Ammon's horn (tissue), 1 donor: ENCODE measurements around the gene FA2H.

Source experiments
- DNase-seq: peaks from one replicate; pipeline ENCODE4 v3.0.0-alpha.2; 2016; ENCODE audit warnings: low spot score

Gene FA2H

DNA sequence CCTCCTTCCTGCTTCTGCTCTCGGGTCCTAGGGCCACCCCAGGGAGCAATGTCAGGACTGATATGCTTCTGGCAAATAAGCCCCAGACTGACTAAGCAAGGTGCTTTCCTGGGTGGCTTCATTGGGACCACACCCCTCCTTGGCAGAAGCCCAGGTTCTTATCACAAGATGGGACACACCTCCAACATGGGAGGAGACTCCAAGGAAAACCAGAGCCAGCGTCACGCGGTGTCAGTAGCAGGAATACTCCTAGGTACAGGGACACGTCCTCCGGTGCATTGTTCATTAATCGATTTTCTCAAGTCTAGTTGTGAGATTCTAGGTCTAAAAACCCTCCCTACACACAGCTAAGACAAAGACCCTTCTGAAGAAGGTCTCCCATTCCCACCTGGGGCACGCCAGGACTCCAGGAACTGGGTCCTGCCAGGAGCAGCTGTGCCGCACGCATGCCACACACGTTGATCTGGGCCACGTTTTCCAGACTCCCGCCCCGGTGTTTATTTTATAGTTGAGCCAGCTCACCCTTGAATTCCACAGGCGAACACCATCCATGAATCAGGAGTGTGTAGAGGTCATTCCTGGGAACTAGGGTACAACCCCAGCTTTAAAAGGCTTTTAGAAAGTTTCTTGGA is 30.8 kb downstream of the FA2H start:
- DNase-seq = no peak

DNA sequence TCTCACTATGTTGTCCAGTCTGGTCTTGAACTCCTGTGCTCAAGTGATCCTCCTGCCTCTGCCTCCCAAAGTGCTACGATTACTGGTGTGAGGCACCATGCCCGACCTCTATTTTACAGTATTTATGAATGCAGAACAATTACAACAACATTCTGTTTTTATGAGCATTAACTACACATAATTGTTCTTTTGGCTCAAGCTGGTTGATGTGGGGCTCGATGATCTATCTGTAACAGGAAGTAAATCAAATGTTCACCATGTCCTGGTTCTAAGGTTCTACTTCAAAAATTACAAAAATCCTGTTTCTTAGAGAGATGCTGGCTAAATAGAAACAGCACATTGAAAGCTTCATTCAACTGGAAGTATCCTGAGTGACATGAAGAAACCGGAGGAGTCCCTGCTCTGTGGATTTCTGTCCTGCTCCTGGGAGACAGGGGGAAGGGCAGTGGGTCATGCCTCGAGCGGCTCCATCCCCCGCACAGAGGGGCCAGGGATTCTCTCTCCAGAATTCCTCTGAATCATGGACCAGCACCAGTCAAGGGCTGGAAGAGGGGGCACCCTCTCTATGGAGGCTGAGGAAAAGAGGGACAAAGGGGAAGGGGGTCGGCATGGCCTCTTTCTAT is 31.5 kb downstream of the FA2H start:
- DNase-seq = no peak

DNA sequence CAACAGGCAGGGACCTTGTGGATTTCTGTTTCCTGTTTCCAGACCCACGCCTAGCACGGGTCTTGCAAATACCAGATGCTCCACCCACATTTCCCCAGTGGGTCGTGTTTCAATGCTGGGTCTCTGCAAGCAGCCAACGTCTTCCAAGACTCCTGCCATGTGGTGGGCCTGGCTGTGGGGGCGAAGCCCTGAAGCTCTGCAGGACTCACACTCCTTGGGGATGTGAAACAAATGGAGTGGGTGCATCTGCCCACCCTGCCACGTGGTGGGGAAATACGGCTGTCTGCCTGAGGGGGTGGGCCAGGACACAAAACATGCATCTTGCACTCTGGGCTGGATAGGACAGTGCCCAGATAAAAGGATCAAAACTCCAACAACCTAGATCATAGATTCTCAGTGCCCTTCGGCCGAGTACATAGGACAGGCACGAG is 32.6 kb downstream of the FA2H start:
- DNase-seq = no peak

DNA sequence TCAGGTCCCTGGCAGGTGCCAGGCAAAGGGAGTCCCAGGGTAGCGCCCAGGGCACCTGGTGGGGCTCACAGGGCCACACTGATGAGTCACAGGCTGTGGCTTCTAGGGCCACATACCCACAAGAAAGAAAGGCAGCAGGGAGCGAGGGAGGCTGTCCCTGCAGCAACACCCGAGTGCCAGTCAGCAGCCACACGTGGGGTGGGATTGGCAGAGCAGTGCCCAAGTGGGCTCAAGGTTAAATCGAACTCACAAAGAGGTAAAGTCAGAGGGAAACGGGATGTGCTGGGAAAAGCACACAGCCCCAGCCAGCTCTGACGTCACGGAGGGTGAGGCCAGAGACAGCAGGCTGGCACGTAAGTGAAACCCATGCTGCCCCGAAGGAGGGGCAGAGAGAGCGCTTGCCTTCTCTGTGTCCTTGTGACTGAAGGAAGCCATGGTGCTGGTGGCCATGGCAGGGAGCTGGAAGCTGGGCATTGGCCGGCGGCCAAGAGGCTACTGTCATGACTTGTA is 33.8 kb downstream of the FA2H start:
- peak; percentile 91 for DNase-seq

GRCh38 chr16:74739275-74739674 is 35.3 kb downstream of the FA2H start:
- no peak for DNase-seq

DNA sequence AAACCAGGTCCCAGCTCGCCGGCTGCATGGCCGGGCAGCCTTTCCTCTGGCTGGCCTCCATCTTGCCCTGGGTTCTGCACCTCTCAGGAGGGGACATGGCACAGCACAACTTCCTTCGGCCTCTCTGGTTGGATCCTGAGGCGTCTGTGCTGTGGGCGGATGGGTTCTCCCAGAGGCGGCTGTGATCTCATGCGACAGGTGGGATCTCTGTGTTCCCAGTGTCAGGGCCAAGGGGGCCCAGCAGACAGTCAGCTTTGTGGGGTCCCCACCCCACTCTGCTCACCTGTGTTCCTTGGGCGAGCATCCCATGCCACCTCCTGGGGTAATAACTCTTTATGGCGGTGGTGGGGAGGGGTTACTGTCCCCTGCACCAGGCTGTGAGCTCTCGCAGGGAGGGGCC is 35.8 kb downstream of the FA2H start:
- DNase-seq = peak; percentile 1

GRCh38 chr16:74738113-74738541 is 36.5 kb downstream of the FA2H start:
- DNase-seq = no peak

DNA sequence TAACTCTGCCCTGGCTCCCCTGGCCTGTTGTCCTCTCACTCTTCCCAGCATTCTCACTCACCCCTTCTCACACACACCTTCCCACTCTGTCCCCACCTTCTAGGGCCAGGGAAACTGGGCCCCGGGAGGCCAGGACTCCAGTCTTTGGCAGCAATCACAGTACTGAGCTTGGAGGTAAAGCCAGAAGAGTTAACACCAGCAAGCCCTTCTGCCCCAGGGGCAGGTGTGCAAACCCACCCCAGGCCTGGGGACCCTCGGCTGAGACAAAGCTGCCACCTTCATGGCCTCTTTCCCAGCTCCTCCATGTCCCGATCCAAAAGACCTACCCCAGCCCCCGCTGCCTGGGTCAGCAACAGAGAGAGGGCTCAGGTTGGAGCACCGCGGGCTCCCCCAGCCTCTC is 37.1 kb downstream of the FA2H start:
- no peak for DNase-seq

GRCh38 chr16:74736531-74737157 is 38.0 kb downstream of the FA2H start:
- no peak for DNase-seq

- DNase-seq = no peak
These were observed 39.1 kb downstream of the FA2H start for GRCh38 chr16:74735554-74735953.

DNA sequence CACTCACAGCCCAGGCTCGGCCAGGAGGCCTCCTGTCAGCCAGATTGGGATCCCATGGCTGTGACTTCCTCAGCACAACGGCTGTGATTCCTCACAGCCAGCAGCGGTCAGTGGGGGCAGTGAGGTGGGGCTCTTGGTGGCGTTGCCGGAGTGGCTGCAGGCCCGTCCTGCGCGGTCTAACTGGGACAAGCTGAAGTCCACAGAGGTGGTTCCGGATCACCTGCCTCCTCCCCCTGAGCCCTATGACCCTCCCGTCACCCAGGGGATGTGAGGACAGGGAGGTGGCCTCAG is 39.5 kb downstream of the FA2H start:
- DNase-seq = no peak

DNA sequence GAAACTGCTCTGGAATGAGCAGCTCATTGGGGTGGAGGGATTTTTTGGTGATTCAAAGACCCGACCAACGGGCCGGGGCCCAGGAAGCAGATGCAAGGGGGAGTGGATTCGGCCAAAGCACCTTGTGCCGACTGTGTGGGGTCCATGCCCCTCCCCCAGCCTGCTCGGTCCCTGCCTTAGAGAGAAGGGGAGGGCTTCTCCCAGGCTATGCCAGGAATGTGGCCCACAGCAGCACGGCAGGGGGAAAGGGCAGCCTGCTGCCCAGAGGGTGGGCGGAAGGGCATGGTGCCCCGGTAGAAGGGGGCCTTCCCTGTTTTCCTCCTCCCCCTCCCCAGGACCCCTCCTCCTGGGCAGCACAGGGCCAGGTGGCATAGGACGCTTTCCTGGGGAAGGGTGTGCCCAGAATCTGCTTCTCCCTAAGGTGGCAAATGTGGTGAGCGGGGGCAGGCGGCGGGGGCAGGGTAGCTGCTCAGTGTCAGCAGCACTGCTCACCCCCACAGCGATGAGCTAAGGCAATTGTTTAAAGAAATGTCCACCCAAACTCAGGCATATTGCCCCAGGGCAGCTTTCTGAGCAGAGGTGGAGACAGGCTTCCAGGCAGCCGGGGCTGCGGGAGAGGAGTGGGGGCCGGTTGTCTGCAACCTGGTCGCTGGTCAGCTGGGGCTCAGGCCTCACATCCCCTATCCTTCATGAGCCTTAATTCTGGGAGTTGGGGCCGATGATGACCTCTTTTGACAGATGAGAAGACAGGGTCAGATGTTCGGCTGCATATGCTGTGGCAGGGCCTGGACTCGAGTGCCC is 40.1 kb downstream of the FA2H start:
- no peak for DNase-seq

GRCh38 chr16:74732707-74733350 is 41.8 kb downstream of the FA2H start:
- DNase-seq = no peak

- no peak for DNase-seq
These were observed 42.7 kb downstream of the FA2H start for GRCh38 chr16:74731853-74732477.

DNA sequence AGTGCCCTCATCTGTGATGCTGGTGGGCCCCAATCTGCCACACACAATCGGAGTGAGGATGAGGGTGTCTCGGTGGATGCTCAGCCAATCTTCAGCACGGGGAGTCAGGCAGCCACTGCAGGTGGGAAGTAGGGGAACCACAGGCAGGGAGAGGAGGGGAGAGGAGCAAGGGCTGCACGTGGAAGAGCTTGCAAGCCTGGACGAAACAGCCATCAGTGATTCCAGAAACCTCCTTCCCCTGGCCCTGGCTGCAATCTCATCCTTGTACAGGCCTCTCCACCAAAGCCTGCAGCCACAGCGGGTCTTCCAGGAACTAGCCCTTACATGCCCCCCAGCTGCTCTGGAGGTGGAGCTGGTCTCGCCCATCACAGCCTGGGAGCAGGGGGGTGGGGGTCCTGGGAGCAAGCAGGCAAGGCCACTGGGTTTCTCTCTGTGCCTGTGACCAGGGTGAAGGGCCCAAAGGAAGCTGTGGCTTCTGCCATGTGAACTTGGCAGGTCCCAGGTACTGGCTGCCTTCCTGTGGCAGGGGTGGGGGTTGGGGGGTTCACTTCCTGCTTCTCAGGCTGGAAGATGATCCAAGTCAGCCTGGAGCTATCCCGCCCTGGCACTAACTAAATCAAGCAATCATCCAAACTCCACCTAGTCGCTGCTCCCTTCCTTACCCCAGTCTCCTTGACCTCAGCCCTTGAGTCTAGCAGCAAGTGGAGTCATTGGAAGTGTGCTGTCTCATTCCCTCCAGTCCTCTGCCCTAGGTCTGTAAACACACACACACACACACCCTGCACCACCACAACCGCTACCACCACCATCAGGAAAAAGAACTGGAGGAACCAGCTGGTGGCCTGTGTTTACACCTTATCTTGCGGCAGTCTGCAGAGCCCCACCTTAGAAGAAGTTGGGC is 44.6 kb downstream of the FA2H start:
- DNase-seq = no peak

DNA sequence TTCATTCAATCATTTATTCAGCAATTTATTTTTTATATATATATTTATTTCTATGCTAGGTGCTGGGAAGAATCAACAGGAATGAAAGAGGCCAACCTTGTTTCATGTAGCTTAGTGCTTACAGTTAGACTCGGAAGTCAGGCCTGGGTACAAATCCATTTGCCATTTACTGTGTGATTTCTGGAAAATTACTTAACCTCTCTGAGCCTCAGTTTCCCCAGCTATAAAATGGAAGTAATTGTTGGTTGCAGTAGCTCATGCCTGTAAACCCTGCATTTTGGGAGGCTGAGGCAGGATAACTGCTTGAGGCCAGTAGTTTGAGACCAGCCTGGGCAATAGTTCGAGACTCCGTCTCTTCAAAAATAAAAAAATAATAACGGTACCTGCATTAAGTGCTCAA is 46.7 kb downstream of the FA2H start:
- no peak for DNase-seq

- no peak for DNase-seq
These were observed 47.9 kb downstream of the FA2H start for GRCh38 chr16:74726716-74727115.

GRCh38 chr16:74725651-74726455 is 48.8 kb downstream of the FA2H start:
- no peak for DNase-seq

GRCh38 chr16:74724820-74725549 is 49.6 kb downstream of the FA2H start:
- peak; percentile 96 for DNase-seq
